Germinal center (tissue), 1 donor: Measurements from ENCODE around the gene IQCE.

ENCODE experiments used
- DNase-seq: peaks from one replicate; pipeline ENCODE4 v3.0.0; 2012; ENCODE audit warnings: mixed read lengths, low spot score

The IQCE gene

GRCh38 chr7:2616387-2617324, 57.9 kb downstream of the IQCE start:
- no peak for DNase-seq

- no peak for DNase-seq
Observed at GRCh38 chr7:2617325-2617905, 58.6 kb downstream of the IQCE start.

GRCh38 chr7:2619116-2619515, 60.3 kb downstream of the IQCE start:
- no peak for DNase-seq

GRCh38 chr7:2621061-2621828, 62.5 kb downstream of the IQCE start:
- no peak for DNase-seq

- DNase-seq = no peak
Observed at GRCh38 chr7:2621948-2622640, 63.3 kb downstream of the IQCE start.

GRCh38 chr7:2622869-2623697, 64.3 kb downstream of the IQCE start:
- no peak for DNase-seq

GRCh38 chr7:2623698-2624014, 64.9 kb downstream of the IQCE start:
- DNase-seq = no peak

- DNase-seq = no peak
Observed at GRCh38 chr7:2624293-2624886, 65.6 kb downstream of the IQCE start.

- no peak for DNase-seq
Observed at GRCh38 chr7:2626498-2627117, 67.8 kb downstream of the IQCE start.

GRCh38 chr7:2627258-2628129, 68.7 kb downstream of the IQCE start:
- no peak for DNase-seq

GRCh38 chr7:2628130-2628482, 69.3 kb downstream of the IQCE start:
- DNase-seq = no peak

- no peak for DNase-seq
Observed at GRCh38 chr7:2628891-2629290, 70.1 kb downstream of the IQCE start.

GRCh38 chr7:2629746-2630681, 71.2 kb downstream of the IQCE start:
- DNase-seq = no peak

GRCh38 chr7:2631946-2632732, 73.4 kb downstream of the IQCE start, which contains the start of gene TTYH3:
TTYH3 (plus strand) TSS chr7:2631986; CDS start chr7:2632156, 170 bp downstream.
- DNase-seq = no peak

GRCh38 chr7:2632733-2633537, 74.2 kb downstream of the IQCE start:
- peak; percentile 48 for DNase-seq

GRCh38 chr7:2633538-2634266, 74.9 kb downstream of the IQCE start:
- DNase-seq = no peak
